ENCODE results near the gene DAB1.

- TF ChIP-seq CTCF (IDR thresholded peaks at IDR 0.05; ENCODE audit: insufficient read depth, low read length) (no peak), POLR2AphosphoS5 (IDR thresholded peaks at IDR 0.05; ENCODE audit: low read depth) (no peak), REST (IDR thresholded peaks at IDR 0.05; ENCODE audit: insufficient replicate concordance, low read depth) (no peak), GABPA (IDR thresholded peaks at IDR 0.05; ENCODE audit: low read depth) (no peak), SPI1 (IDR thresholded peaks at IDR 0.05; ENCODE audit: borderline replicate concordance, low read depth) (no peak)
Observed at GRCh38 chr1:57272601-57273000, 151.3 kb downstream of the DAB1 start.

Measured in HL-60 (cell line).